MCF 10A (cell line): ENCODE results near the gene ITIH1. TPM values are rescaled to one million over a fixed set of nuclear protein-coding genes. Genes with fewer than 3 reads are reported as not detected.

Experiments used
- BruUV-seq: library from RNA; stranded (reverse); fragments of 400-500 nt; replicated peaks from 2 replicates; lab custom pipeline; 2021; lab: Mats Ljungman, UMichigan
- CTCF ChIA-PET: fragments of 300-600 bp; sonication (Branson Sonifier 250); formaldehyde crosslinking; extraction: SDS; loops from one replicate; lab custom pipeline; 2021; ENCODE audit warnings: antibody characterized with exemption, inconsistent platforms; lab: Yijun Ruan, JAX
- POLR2A ChIA-PET: fragments of 300-600, 350-650 bp; sonication (Branson Sonifier 250); formaldehyde crosslinking; extraction: SDS; loops from one replicate; lab custom pipeline; 2020; ENCODE audit warnings: antibody characterized with exemption, inconsistent platforms; lab: Yijun Ruan, JAX
- DNase-seq: peaks from one replicate; pipeline ENCODE4 v3.0.0-alpha.2; 2018; ENCODE audit not compliant: unreplicated experiment
- H3K27ac Mint-ChIP-seq: one replicate; pipeline ENCODE4 v1.8.0; 2022; ENCODE audit warnings: mild to moderate bottlenecking, low read depth, mixed read lengths; ENCODE audit not compliant: unreplicated experiment
- H3K27me3 Mint-ChIP-seq: one replicate; pipeline ENCODE4 v1.8.0; 2022; ENCODE audit warnings: mixed read lengths; ENCODE audit not compliant: insufficient read depth, unreplicated experiment
- H3K36me3 Mint-ChIP-seq: one replicate; pipeline ENCODE4 v1.8.0; 2022; ENCODE audit warnings: mild to moderate bottlenecking, moderate library complexity, mixed read lengths; ENCODE audit not compliant: insufficient read depth, unreplicated experiment
- H3K4me1 Mint-ChIP-seq: one replicate; pipeline ENCODE4 v1.8.0; 2022; ENCODE audit warnings: mixed read lengths; ENCODE audit not compliant: insufficient read depth, unreplicated experiment
- H3K4me3 Mint-ChIP-seq: one replicate; pipeline ENCODE4 v1.8.0; 2022; ENCODE audit warnings: mild to moderate bottlenecking, moderate library complexity, mixed read lengths; ENCODE audit not compliant: unreplicated experiment
- H3K9me3 Mint-ChIP-seq: one replicate; pipeline ENCODE4 v1.8.0; 2022; ENCODE audit warnings: mixed read lengths; ENCODE audit not compliant: unreplicated experiment
- CTCF ChIP-seq: fragments of 200-600 bp; IDR thresholded peaks from one replicate; pipeline ENCODE4 v1.8.0; 2022; ENCODE audit warnings: antibody characterized with exemption, mild to moderate bottlenecking; ENCODE audit not compliant: unreplicated experiment
- intact Hi-C: fragments of 100-400 bp; cut with micrococcal nuclease; formaldehyde crosslinking; loops from 2 replicates; pipeline ENCODE4 v1.14.1; 2022
- total RNA-seq: library from RNA; stranded (reverse); gene quantifications from 2 replicates; pipeline ENCODE4 v1.2.3, GENCODE V29; 2022

The ITIH1 gene
- total RNA-seq, 1 experiment from 2014 or later = not detected

- Mint-ChIP-seq H3K4me3 (no peak overlapping the region), H3K27me3 (no peaks in the 10 kb centered on the region), H3K36me3 (no peaks in the 10 kb centered on the region), H3K9me3 (no peaks in the 10 kb centered on the region), H3K27ac (no peak overlapping the region), H3K4me1 (peaks cover 6% of the 10 kb centered on the region)
- ChIA-PET CTCF (interaction anchor here (0.6 to 1.4 kb wide), 2 partner anchors 21 to 940 kb away, joined by 3 read pairs; no protein-coding TSS in a partner anchor), POLR2A (no interaction called here)
- TF ChIP-seq CTCF = no peak
- intact Hi-C loops = no loop called here
- BruUV-seq = no TSS peak
- no peak for DNase-seq
Observed at GRCh38 chr3:52791366-52791765, 14.0 kb downstream of the ITIH1 start.

GRCh38 chr3:52791928-52792327 lies 14.5 kb downstream of the ITIH1 start:
- POLR2A ChIA-PET = no interaction called here

GRCh38 chr3:52792413-52792812 lies 15.0 kb downstream of the ITIH1 start:
- DNase-seq = no peak
- BruUV-seq = no TSS peak
- ChIA-PET CTCF (interaction anchor here (0.7 to 1.4 kb wide), 3 partner anchors 20 to 243 kb away, joined by 3 read pairs; no protein-coding TSS in a partner anchor), POLR2A (no interaction called here)
- TF ChIP-seq CTCF = peak; percentile 10
- Mint-ChIP-seq H3K9me3 (no peaks in the 10 kb centered on the region), H3K4me1 (peaks cover 6% of the 10 kb centered on the region), H3K27ac (no peak overlapping the region), H3K27me3 (no peaks in the 10 kb centered on the region), H3K36me3 (no peaks in the 10 kb centered on the region), H3K4me3 (no peak overlapping the region)
- intact Hi-C loops = no loop called here

More at GRCh38 chr3:52791928-52792327, 14.5 kb downstream of the ITIH1 start:
- no peaks in the 10 kb centered on the region for H3K27me3 Mint-ChIP-seq
- H3K27ac Mint-ChIP-seq = no peak overlapping the region
- no peak overlapping the region for H3K4me3 Mint-ChIP-seq
- intact Hi-C loops = no loop called here
- no peaks in the 10 kb centered on the region for H3K9me3 Mint-ChIP-seq
- CTCF ChIA-PET = interaction anchor here (0.6 to 1.4 kb wide), 3 partner anchors 21 to 941 kb away, joined by 3 read pairs; no protein-coding TSS in a partner anchor
- no TSS peak for BruUV-seq
- no peak for DNase-seq
- no peaks in the 10 kb centered on the region for H3K36me3 Mint-ChIP-seq
- H3K4me1 Mint-ChIP-seq = peaks cover 6% of the 10 kb centered on the region
- no peak for TF ChIP-seq CTCF

- H3K36me3 Mint-ChIP-seq = no peaks in the 10 kb centered on the region
- ChIA-PET POLR2A (interaction anchor here (0.5 kb wide), 1 partner anchor 44 kb away, joined by 3 read pairs; no protein-coding TSS in a partner anchor), CTCF (interaction anchor here (0.8 kb wide), 1 partner anchor 243 kb away, joined by 3 read pairs; no protein-coding TSS in a partner anchor)
- TF ChIP-seq CTCF = no peak
- H3K4me3 Mint-ChIP-seq = no peak overlapping the region
- no peaks in the 10 kb centered on the region for H3K27me3 Mint-ChIP-seq
- BruUV-seq = no TSS peak
- no peaks in the 10 kb centered on the region for H3K9me3 Mint-ChIP-seq
- H3K27ac Mint-ChIP-seq = no peak overlapping the region
- peaks cover 6% of the 10 kb centered on the region for H3K4me1 Mint-ChIP-seq
- DNase-seq = peak; percentile 7
- intact Hi-C loops = no loop called here
Observed at GRCh38 chr3:52792961-52793695, 15.7 kb downstream of the ITIH1 start.
